Stimulated activated naive CD8-positive, alpha-beta T cell treated with anti-CD3 and anti-CD28 coated beads, Interleukin-15, amount 100 ng/mL, for 72 hours (primary cell): ENCODE results near the gene SEC11A.
A peak's percentile ranks its signal among the peaks of the same experiment; 100 is the strongest.
"Not testable (repeated sequence)": the region's sequence is repeated elsewhere in the genome, so short reads cannot be mapped to it uniquely, and the experiment has no call there.

Source experiments
- ATAC-seq: fragments of 150-1000 bp; cut with Tn5 transposase; 2 replicates; pipeline ENCODE4 v1.10.0; 2021; ENCODE audit warnings: mild to moderate bottlenecking, moderate library complexity
- DNase-seq, 2 donors: peaks; one replicate each; pipeline ENCODE4 v3.0.0; 2021 to 2022
- H3K27ac Mint-ChIP-seq, 2 donors: one replicate each; pipeline ENCODE4 v1.8.0; 2022; ENCODE audit warnings: mild to moderate bottlenecking in 2 of 2, mixed read lengths in 2 of 2, moderate library complexity in 2 of 2
- H3K27me3 Mint-ChIP-seq: one replicate; pipeline ENCODE4 v1.8.0; 2022; ENCODE audit warnings: mixed read lengths
- H3K4me1 Mint-ChIP-seq: one replicate; pipeline ENCODE4 v1.8.0; 2022; ENCODE audit warnings: mild to moderate bottlenecking, mixed read lengths
- H3K4me3 Mint-ChIP-seq, 2 donors: one replicate each; pipeline ENCODE4 v1.8.0; 2022; ENCODE audit warnings: mild to moderate bottlenecking in 2 of 2, mixed read lengths in 2 of 2, moderate library complexity in 1 of 2
- H3K9me3 Mint-ChIP-seq, 2 donors: one replicate each; pipeline ENCODE4 v1.8.0; 2022; ENCODE audit warnings: mixed read lengths in 2 of 2

Gene SEC11A

GRCh38 chr15:84645997-84646396 is 69.9 kb downstream of the SEC11A start:
- peaks cover 32% of the 10 kb centered on the region for H3K4me1 Mint-ChIP-seq
- ATAC-seq (no peak), DNase-seq (no peak)
- peak overlapping the region; percentile 25 to 71 for H3K27ac Mint-ChIP-seq
- H3K9me3 Mint-ChIP-seq, result no peaks in the 10 kb centered on the region
- H3K4me3 Mint-ChIP-seq, result no peak overlapping the region
- H3K27me3 Mint-ChIP-seq, result no peaks in the 10 kb centered on the region

DNA sequence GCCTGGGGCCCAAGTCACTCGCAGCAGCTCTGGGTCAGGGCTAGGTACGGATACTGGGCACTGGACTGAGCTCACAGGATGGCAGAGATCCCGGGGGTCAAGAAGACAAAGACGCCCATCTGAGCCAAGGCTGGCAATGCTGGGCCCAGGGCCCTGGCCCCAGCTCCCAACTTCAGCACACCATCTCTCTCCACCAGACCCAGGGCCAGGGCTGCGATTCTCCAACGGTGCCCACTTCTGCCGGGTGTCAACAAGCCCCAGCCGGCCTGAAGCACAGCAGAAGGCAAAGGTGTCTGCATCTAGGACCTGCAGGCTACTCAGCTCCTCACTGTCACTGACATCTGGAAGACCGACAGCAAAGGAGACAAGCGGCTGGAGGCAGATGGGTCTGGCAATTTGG is 70.4 kb downstream of the SEC11A start:
- no peaks in the 10 kb centered on the region for H3K9me3 Mint-ChIP-seq
- peak overlapping the region in 1 of 2 donors; percentile 90 for H3K27ac Mint-ChIP-seq
- no peaks in the 10 kb centered on the region for H3K27me3 Mint-ChIP-seq
- peaks cover 35% of the 10 kb centered on the region for H3K4me1 Mint-ChIP-seq
- no peak for DNase-seq
- no peak overlapping the region for H3K4me3 Mint-ChIP-seq
- no peak for ATAC-seq

- peaks cover 31% of the 10 kb centered on the region for H3K4me1 Mint-ChIP-seq
- DNase-seq (no peak), ATAC-seq (no peak)
- no peak overlapping the region for H3K4me3 Mint-ChIP-seq
- peak overlapping the region in 1 of 2 donors; percentile 48 for H3K27ac Mint-ChIP-seq
- H3K9me3 Mint-ChIP-seq, result no peaks in the 10 kb centered on the region
- H3K27me3 Mint-ChIP-seq, result no peaks in the 10 kb centered on the region
These were observed 72.1 kb downstream of the SEC11A start for GRCh38 chr15:84643838-84644237.

DNA sequence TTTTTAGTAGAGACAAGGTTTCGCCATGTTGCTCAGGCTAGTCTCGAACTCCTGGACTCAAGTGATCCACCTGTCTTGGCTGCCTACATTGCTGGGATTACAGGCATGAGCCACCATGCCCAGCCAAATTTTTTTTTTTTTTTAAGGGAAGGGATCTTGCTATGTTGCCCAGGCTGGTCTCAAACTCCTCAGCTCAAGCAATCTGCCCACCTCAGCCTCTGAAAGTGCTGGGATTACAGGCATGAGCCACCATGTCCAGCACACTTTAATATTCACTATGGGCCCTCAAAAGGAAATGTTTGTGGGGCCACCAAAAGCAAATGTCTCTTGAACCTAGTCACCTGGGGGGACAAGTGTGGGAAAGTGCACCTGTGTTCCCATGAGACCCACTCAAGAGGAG is 73.3 kb downstream of the SEC11A start:
- H3K4me1 Mint-ChIP-seq, result peaks cover 28% of the 10 kb centered on the region
- H3K27ac Mint-ChIP-seq, ATAC-seq: not testable (repeated sequence)

GRCh38 chr15:84641871-84642270 is 74.1 kb downstream of the SEC11A start:
- H3K27ac Mint-ChIP-seq, H3K9me3 Mint-ChIP-seq, H3K27me3 Mint-ChIP-seq, ATAC-seq, H3K4me3 Mint-ChIP-seq, DNase-seq: not testable (repeated sequence)
- H3K4me1 Mint-ChIP-seq, result peaks cover 27% of the 10 kb centered on the region

More for the DNA sequence above, 73.3 kb downstream of the SEC11A start:
- H3K27me3 Mint-ChIP-seq, H3K9me3 Mint-ChIP-seq, DNase-seq, H3K4me3 Mint-ChIP-seq: not testable (repeated sequence)

- Mint-ChIP-seq H3K27me3 (no peaks in the 10 kb centered on the region), H3K4me3 (no peak overlapping the region), H3K9me3 (no peaks in the 10 kb centered on the region), H3K27ac (peak overlapping the region in 1 of 2 donors; percentile 40), H3K4me1 (peaks cover 47% of the 10 kb centered on the region)
- DNase-seq, result no peak
- ATAC-seq, result no peak
These were observed 77.8 kb downstream of the SEC11A start for GRCh38 chr15:84638103-84638502.

- Mint-ChIP-seq H3K4me1 (peaks cover 68% of the 10 kb centered on the region), H3K4me3 (peak overlapping the region; percentile 93 to 98), H3K9me3 (no peaks in the 10 kb centered on the region), H3K27ac (peak overlapping the region; percentile 72 to 82), H3K27me3 (no peaks in the 10 kb centered on the region)
- ATAC-seq (no peak), DNase-seq (no peak)
These were observed 81.6 kb downstream of the SEC11A start for GRCh38 chr15:84634228-84634837.

DNA sequence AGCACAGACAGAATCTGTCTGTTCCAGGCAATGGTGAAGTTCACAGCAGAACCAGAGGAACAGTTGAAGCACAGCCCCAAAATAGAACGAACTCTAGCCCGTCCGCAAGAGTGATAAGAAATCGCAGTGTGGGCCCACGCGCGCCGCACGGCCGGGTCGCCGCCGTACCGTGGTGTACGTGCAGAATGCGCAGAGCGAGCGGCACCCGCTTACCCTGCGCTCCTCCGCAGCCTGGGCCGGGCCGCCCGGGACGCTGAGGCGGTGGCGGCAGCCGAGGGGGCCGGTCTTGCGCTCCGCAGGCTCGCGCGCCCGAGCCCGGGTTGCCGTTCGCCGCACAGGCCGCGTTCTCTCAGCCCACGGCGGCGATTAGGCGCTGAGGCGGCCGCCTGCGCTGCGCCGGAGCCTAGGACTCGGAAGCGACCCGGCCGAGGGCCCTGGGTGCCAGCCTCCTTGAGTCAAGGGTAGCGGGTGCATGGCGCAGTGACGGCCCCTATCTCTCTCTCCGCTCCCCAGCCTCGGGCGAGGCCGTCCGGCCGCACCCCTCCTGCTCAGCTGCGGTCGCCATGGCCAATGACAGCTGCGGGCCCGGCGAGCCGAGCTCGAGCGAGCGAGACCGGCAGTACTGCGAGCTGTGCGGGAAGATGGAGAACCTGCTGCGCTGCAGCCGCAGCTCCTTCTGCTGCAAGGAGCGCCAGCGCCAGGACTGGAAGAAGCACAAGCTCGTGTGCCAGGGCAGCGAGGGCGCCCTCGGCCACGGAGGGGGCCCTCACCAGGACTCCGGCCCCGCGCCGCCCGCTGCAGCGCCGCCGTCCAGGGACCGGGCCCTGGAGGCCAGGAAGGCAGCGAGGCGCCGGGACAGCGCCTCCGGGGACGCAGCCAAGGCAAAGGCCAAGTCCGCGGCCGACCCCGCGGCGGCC is 82.4 kb downstream of the SEC11A start:
- peak overlapping the region; percentile 79 to 95 for H3K27ac Mint-ChIP-seq
- peak; percentile 71 to 76 for DNase-seq
- H3K9me3 Mint-ChIP-seq, result no peaks in the 10 kb centered on the region
- H3K4me1 Mint-ChIP-seq, result peaks cover 70% of the 10 kb centered on the region
- ATAC-seq, result peak; percentile 72
- H3K27me3 Mint-ChIP-seq, result no peaks in the 10 kb centered on the region
- H3K4me3 Mint-ChIP-seq, result peak overlapping the region; percentile 93 to 98

DNA sequence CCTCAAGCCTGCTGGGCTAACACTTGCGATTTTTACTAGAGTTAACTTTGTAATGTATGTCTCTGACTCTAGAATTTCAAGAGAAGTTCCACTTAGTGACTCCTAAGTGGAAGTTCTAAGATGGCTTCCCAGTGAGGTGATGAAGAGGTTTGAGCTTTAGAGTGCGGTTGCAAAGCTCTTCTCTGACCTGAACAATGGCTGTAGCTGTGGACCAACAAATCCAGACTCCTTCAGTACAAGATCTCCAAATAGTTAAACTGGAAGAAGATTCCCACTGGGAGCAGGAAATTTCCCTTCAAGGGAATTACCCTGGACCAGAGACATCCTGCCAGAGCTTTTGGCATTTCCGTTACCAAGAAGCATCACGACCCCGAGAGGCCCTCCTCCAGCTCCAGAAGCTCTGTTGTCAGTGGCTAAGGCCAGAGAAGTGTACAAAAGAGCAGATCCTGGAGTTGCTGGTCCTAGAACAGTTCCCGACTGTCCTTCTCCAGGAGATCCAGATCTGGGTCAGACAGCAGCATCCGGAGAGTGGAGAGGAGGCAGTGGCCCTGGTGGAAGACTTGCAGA is 84.2 kb downstream of the SEC11A start:
- peaks cover 58% of the 10 kb centered on the region for H3K4me1 Mint-ChIP-seq
- peak overlapping the region; percentile 89 to 96 for H3K27ac Mint-ChIP-seq
- DNase-seq, result no peak
- peak overlapping the region; percentile 93 to 98 for H3K4me3 Mint-ChIP-seq
- no peaks in the 10 kb centered on the region for H3K27me3 Mint-ChIP-seq
- peak; percentile 2 for ATAC-seq
- H3K9me3 Mint-ChIP-seq, result no peaks in the 10 kb centered on the region

GRCh38 chr15:84629033-84629432 is 86.9 kb downstream of the SEC11A start:
- H3K9me3 Mint-ChIP-seq, result no peaks in the 10 kb centered on the region

GRCh38 chr15:84625123-84625522 is 90.8 kb downstream of the SEC11A start:
- H3K4me3 Mint-ChIP-seq, result no peak overlapping the region
- ATAC-seq (no peak), DNase-seq (no peak)
- H3K27ac Mint-ChIP-seq, result no peak overlapping the region
- H3K9me3 Mint-ChIP-seq, result peaks cover 12 to 25% of the 10 kb centered on the region in 2 donors
- no peaks in the 10 kb centered on the region for H3K27me3 Mint-ChIP-seq
- peaks cover 18% of the 10 kb centered on the region for H3K4me1 Mint-ChIP-seq

More at GRCh38 chr15:84629033-84629432, 86.9 kb downstream of the SEC11A start:
- ATAC-seq (no peak), DNase-seq (no peak)
- H3K27me3 Mint-ChIP-seq, result no peaks in the 10 kb centered on the region
- H3K27ac Mint-ChIP-seq, result no peak overlapping the region
- peaks cover 40% of the 10 kb centered on the region for H3K4me1 Mint-ChIP-seq
- H3K4me3 Mint-ChIP-seq, result no peak overlapping the region

- DNase-seq, result no peak
- Mint-ChIP-seq H3K27ac (no peak overlapping the region), H3K4me1 (peaks cover 10% of the 10 kb centered on the region), H3K27me3 (no peaks in the 10 kb centered on the region), H3K4me3 (no peak overlapping the region), H3K9me3 (peaks cover 15 to 32% of the 10 kb centered on the region in 2 donors)
- ATAC-seq, result no peak
These were observed 91.6 kb downstream of the SEC11A start for GRCh38 chr15:84624359-84624758.

GRCh38 chr15:84621358-84621979 is 94.5 kb downstream of the SEC11A start:
- DNase-seq (no peak), ATAC-seq (no peak)
- no peaks in the 10 kb centered on the region for H3K27me3 Mint-ChIP-seq
- H3K9me3 Mint-ChIP-seq, result peaks cover 15 to 36% of the 10 kb centered on the region in 2 donors
- H3K4me3 Mint-ChIP-seq, result no peak overlapping the region
- H3K4me1 Mint-ChIP-seq, result peaks cover 9% of the 10 kb centered on the region
- H3K27ac Mint-ChIP-seq, result no peak overlapping the region

- no peak overlapping the region for H3K4me3 Mint-ChIP-seq
- no peaks in the 10 kb centered on the region for H3K27me3 Mint-ChIP-seq
- DNase-seq (no peak), ATAC-seq (no peak)
- peaks cover 12% of the 10 kb centered on the region for H3K4me1 Mint-ChIP-seq
- no peak overlapping the region for H3K27ac Mint-ChIP-seq
- peaks cover 15 to 36% of the 10 kb centered on the region in 2 donors for H3K9me3 Mint-ChIP-seq
These were observed 95.3 kb downstream of the SEC11A start for GRCh38 chr15:84620626-84621025.
